Measurements from ENCODE around the gene NEU4. TPM values are rescaled to one million over a fixed set of nuclear protein-coding genes. Genes with fewer than 3 reads are reported as not detected.
"Not testable (repeated sequence)": the region's sequence is repeated elsewhere in the genome, so short reads cannot be mapped to it uniquely, and the experiment has no call there.

NEU4 gene
- total RNA-seq, 1 donor = not detected

DNA sequence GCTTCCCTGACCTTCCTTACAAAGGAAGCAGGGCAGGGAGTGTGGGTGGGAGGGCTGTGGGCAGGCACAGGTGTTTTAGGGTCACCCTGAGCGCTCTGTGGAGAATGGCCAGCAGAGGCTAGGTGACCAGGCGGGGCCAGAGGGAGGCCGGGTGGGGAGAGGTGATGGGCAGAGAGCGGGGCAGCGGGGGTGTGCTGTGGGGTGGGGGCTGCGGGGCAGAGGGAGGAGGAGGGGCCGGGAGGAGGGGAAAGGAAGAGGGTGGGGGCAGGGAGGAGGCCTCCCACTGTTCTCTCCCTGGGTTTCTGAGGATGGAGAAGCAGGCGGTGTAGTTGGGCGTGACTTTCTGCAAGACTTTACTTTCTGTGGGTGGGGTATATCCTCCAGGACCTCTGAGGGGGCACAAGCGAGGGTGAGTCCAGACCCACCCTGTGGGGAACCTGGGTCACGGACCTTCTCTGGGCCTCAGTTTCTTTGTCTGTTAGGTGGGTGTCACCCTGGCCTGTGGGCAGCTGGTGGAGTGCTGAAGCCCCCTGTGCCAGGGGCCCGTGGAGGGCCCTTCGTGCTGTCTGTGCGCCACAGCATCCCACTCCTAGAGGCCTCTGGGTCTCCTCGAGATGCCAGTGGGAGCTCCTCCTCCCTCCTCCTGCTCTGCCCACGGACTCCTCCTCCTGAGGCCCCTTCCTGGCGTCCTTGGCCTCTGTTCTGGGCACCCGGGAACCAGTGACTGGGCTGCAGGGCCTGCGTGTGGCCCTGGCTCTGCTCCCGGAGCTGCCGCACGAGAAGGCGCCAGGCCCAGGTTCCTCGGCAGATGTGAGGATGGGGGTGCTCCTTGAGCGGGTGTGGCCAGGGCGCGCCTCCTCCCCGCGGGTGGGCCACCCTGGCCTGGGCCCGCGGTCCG lies 6.3 kb upstream of the NEU4 start:
- Histone ChIP-seq H3K36me3 (ENCODE audit: insufficient read depth, low read length) (no peaks in the 10 kb centered on the region), H3K4me2 (ENCODE audit: insufficient read depth, low read length) (peak overlapping the region; percentile 70), H3K27ac (ENCODE audit: low read depth, low read length) (no peak overlapping the region), H3K4me3 (ENCODE audit: insufficient read depth, low read length) (peak overlapping the region; percentile 63), H3K27me3 (ENCODE audit: insufficient read depth, low read length) (peaks cover 25% of the 10 kb centered on the region), H4K20me1 (ENCODE audit: insufficient read depth, low read length) (no peaks in the 10 kb centered on the region), H3K79me2 (ENCODE audit: insufficient read depth, low read length) (no peaks in the 10 kb centered on the region), H2AFZ (ENCODE audit: low read length) (no peak overlapping the region), H3K9me3 (ENCODE audit: low read depth, low read length) (no peaks in the 10 kb centered on the region), H3K4me1 (ENCODE audit: insufficient read depth, low read length) (no peaks in the 10 kb centered on the region)
- TF ChIP-seq, protein P1, sequence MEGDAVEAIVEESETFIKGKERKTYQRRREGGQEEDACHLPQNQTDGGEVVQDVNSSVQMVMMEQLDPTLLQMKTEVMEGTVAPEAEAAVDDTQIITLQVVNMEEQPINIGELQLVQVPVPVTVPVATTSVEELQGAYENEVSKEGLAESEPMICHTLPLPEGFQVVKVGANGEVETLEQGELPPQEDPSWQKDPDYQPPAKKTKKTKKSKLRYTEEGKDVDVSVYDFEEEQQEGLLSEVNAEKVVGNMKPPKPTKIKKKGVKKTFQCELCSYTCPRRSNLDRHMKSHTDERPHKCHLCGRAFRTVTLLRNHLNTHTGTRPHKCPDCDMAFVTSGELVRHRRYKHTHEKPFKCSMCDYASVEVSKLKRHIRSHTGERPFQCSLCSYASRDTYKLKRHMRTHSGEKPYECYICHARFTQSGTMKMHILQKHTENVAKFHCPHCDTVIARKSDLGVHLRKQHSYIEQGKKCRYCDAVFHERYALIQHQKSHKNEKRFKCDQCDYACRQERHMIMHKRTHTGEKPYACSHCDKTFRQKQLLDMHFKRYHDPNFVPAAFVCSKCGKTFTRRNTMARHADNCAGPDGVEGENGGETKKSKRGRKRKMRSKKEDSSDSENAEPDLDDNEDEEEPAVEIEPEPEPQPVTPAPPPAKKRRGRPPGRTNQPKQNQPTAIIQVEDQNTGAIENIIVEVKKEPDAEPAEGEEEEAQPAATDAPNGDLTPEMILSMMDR (IDR thresholded peaks at IDR 0.05; ENCODE audit: extremely low read depth, low read depth, low read length) = no peak
- peak; percentile 56 for DNase-seq (ENCODE audit: insufficient read length, low spot score, missing footprints)

DNA sequence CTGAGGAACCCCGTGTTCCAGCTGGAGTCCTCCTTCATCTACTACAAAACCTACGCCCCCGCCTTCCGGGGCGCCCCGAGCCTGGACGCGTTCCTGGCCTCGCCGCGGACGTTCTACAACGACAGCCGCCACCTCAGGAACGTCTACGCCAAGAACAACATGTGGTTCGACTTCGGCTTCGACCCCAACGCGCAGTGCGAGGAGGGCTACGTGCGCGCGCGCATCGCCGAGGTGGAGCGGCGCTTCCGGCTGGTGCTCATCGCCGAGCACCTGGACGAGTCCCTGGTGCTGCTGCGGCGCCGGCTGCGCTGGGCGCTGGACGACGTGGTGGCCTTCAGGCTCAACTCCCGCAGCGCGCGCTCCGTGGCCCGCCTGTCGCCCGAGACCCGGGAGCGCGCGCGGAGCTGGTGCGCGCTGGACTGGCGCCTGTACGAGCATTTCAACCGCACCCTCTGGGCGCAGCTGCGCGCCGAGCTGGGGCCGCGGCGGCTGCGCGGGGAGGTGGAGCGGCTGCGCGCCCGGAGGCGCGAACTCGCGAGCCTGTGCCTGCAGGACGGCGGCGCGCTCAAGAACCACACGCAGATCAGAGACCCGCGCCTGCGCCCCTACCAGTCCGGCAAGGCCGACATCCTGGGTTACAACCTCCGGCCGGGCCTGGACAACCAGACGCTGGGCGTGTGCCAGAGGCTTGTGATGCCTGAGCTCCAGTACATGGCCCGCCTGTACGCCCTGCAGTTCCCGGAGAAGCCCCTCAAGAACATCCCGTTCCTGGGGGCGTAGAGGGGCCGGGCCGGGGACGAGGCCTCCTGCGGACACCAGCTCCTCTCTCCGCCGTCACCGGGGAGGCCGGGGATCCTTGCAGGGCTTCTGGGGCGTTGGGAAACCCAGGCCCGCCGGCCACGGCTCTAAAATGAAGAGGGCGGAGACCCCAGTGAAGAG lies 5.3 kb upstream of the NEU4 start:
- H3K79me2 ChIP-seq (ENCODE audit: insufficient read depth, low read length) = no peaks in the 10 kb centered on the region
- peak overlapping the region; percentile 70 for H3K4me2 ChIP-seq (ENCODE audit: insufficient read depth, low read length)
- no peaks in the 10 kb centered on the region for H3K36me3 ChIP-seq (ENCODE audit: insufficient read depth, low read length)
- no peaks in the 10 kb centered on the region for H3K4me1 ChIP-seq (ENCODE audit: insufficient read depth, low read length)
- H3K27me3 ChIP-seq (ENCODE audit: insufficient read depth, low read length) = peaks cover 22% of the 10 kb centered on the region
- DNase-seq (ENCODE audit: insufficient read length, low spot score, missing footprints) = peak; percentile 92
- TF ChIP-seq, protein P1 (IDR thresholded peaks at IDR 0.05; ENCODE audit: extremely low read depth, low read depth, low read length) = no peak
- peak overlapping the region; percentile 77 for H2AFZ ChIP-seq (ENCODE audit: low read length)
- H3K4me3 ChIP-seq (ENCODE audit: insufficient read depth, low read length) = peak overlapping the region; percentile 63
- no peaks in the 10 kb centered on the region for H3K9me3 ChIP-seq (ENCODE audit: low read depth, low read length)
- no peaks in the 10 kb centered on the region for H4K20me1 ChIP-seq (ENCODE audit: insufficient read depth, low read length)
- H3K27ac ChIP-seq (ENCODE audit: low read depth, low read length) = no peak overlapping the region

DNA sequence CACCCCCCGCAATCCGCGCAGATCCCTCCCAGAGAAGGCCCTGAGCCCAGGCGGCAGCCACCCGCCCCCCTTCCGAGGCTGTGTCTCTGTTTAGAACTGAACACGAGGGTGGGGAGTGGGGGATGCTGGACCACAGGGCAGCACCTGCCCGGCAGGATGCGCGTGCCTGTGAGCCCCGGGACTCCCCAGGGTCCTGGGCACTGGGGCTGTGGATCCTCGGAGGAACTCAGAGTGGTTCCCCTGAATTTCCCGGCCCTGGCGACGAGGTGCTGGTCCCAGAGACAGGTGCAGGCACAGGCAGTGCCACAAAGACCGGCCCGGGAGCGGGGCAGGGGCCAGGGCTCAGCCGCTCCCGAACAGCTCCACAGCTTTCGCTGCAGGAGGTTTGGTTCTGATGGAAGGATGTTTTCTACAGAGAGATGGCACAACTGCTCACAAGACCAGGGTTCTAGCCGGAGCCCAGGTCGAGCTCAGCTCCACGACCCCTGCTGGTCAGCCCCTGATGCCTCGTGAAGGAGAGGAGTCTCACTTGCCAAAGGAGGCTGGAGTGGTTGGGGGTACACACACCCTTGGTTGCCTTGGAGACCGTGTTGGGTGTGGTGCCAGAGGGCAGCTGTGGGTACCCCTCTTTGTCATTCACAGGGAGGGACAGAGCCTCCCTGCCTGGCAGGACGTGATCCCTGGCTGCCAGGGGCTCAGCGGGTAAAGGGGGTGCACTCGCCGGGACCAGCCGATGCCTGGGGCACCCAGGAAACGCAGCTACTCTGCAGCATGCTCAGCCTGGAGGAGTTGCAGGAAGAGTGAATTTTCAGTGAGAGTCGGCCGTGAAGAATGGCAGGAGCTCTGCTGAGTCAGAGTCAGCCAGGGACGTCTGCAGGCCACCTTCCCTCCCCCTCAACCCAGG lies 4.4 kb upstream of the NEU4 start:
- H3K9me3 ChIP-seq (ENCODE audit: low read depth, low read length) = no peaks in the 10 kb centered on the region
- no peaks in the 10 kb centered on the region for H3K4me1 ChIP-seq (ENCODE audit: insufficient read depth, low read length)
- peak overlapping the region; percentile 12 for H3K27ac ChIP-seq (ENCODE audit: low read depth, low read length)
- H3K27me3 ChIP-seq (ENCODE audit: insufficient read depth, low read length) = peaks cover 22% of the 10 kb centered on the region
- no peak overlapping the region for H2AFZ ChIP-seq (ENCODE audit: low read length)
- no peaks in the 10 kb centered on the region for H3K79me2 ChIP-seq (ENCODE audit: insufficient read depth, low read length)
- peak; percentile 91 for DNase-seq (ENCODE audit: insufficient read length, low spot score, missing footprints)
- no peaks in the 10 kb centered on the region for H3K36me3 ChIP-seq (ENCODE audit: insufficient read depth, low read length)
- TF ChIP-seq, protein P1 (IDR thresholded peaks at IDR 0.05; ENCODE audit: extremely low read depth, low read depth, low read length) = no peak
- no peaks in the 10 kb centered on the region for H4K20me1 ChIP-seq (ENCODE audit: insufficient read depth, low read length)
- peak overlapping the region; percentile 63 for H3K4me3 ChIP-seq (ENCODE audit: insufficient read depth, low read length)
- H3K4me2 ChIP-seq (ENCODE audit: insufficient read depth, low read length) = peak overlapping the region; percentile 70

DNA sequence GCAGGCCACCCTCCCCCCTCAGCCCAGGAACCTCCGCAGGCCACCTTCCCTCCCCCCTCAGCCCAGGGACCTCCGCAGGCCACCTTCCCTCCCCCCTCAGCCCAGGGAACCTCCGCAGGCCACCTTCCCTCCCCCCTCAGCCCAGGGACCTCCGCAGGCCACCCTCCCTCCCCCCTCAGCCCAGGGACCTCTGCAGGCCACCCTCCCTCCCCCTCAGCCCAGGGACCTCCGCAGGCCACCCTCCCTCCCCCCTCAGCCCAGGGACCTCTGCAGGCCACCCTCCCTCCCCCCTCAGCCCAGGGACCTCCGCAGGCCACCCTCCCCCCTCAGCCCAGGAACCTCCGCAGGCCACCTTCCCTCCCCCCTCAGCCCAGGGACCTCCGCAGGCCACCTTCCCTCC lies 2.8 kb upstream of the NEU4 start:
- not testable (repeated sequence) for H3K4me2 ChIP-seq (ENCODE audit: insufficient read depth, low read length); H3K36me3 ChIP-seq (ENCODE audit: insufficient read depth, low read length); H2AFZ ChIP-seq (ENCODE audit: low read length); H4K20me1 ChIP-seq (ENCODE audit: insufficient read depth, low read length); H3K27ac ChIP-seq (ENCODE audit: low read depth, low read length); DNase-seq (ENCODE audit: insufficient read length, low spot score, missing footprints); H3K9me3 ChIP-seq (ENCODE audit: low read depth, low read length); H3K4me3 ChIP-seq (ENCODE audit: insufficient read depth, low read length); H3K4me1 ChIP-seq (ENCODE audit: insufficient read depth, low read length); H3K79me2 ChIP-seq (ENCODE audit: insufficient read depth, low read length)
- peaks cover 22% of the 10 kb centered on the region for H3K27me3 ChIP-seq (ENCODE audit: insufficient read depth, low read length)

All from osteoblast (primary cell).